Nephron (organoid): ENCODE results near the gene CYP3A5.

Experiments
- H3K27ac Mint-ChIP-seq, 3 experiments: 2 replicates each; pipeline ENCODE4 v1.8.0; 2020; ENCODE audit warnings: mixed read lengths in 3 of 3, mild to moderate bottlenecking in 2 of 3, moderate library complexity in 1 of 3
- H3K27me3 Mint-ChIP-seq: 2 replicates; pipeline ENCODE4 v1.8.0; 2021; ENCODE audit warnings: low read depth, mild to moderate bottlenecking, moderate library complexity, mixed read lengths
- H3K36me3 Mint-ChIP-seq: 2 replicates; pipeline ENCODE4 v1.8.0; 2020; ENCODE audit warnings: low read depth, mixed read lengths
- H3K4me1 Mint-ChIP-seq: 2 replicates; pipeline ENCODE4 v1.8.0; 2020; ENCODE audit warnings: mixed read lengths
- H3K4me3 Mint-ChIP-seq, 3 experiments: 2 replicates each; pipeline ENCODE4 v1.8.0; 2020; ENCODE audit warnings: mild to moderate bottlenecking in 3 of 3, mixed read lengths in 3 of 3, moderate library complexity in 2 of 3
- H3K9me3 Mint-ChIP-seq: 2 replicates; pipeline ENCODE4 v1.8.0; 2020; ENCODE audit warnings: mixed read lengths
- TF ChIP-seq, protein P1 (sequence below), 3 experiments: fragments of 200-600 bp; sonication (generic); IDR thresholded peaks; one replicate each; pipeline ENCODE4 v1.5.0; 2021; ENCODE audit warnings: antibody characterized with exemption in 3 of 3; ENCODE audit not compliant: unreplicated experiment in 3 of 3

The CYP3A5 gene

DNA sequence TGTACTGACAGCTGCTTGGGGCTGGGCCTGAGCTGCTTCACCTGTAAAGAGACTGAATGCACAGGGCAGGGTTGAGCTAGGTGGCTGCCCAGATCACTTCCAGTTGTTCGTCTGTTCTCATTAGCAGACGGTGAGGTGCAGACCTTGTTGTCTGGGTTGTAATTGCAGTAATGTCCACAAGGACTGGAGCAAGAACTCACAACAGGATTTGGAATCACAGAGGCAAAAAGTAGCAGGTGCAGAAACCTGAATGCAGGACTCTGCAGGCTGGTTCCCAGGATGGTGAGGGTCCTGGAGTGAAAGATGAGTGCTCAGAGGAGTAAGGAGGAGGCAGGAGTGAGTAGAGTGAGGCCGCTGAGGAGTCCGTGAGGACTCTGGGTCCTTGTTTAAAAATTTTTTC is 53.8 kb downstream of the CYP3A5 start:
- no peak overlapping the region for H3K4me3 Mint-ChIP-seq
- H3K27ac Mint-ChIP-seq, result no peak overlapping the region
- no peaks in the 10 kb centered on the region for H3K9me3 Mint-ChIP-seq
- no peaks in the 10 kb centered on the region for H3K4me1 Mint-ChIP-seq
- H3K36me3 Mint-ChIP-seq, result peaks cover 78% of the 10 kb centered on the region
- no peaks in the 10 kb centered on the region for H3K27me3 Mint-ChIP-seq
- TF ChIP-seq, protein P1, sequence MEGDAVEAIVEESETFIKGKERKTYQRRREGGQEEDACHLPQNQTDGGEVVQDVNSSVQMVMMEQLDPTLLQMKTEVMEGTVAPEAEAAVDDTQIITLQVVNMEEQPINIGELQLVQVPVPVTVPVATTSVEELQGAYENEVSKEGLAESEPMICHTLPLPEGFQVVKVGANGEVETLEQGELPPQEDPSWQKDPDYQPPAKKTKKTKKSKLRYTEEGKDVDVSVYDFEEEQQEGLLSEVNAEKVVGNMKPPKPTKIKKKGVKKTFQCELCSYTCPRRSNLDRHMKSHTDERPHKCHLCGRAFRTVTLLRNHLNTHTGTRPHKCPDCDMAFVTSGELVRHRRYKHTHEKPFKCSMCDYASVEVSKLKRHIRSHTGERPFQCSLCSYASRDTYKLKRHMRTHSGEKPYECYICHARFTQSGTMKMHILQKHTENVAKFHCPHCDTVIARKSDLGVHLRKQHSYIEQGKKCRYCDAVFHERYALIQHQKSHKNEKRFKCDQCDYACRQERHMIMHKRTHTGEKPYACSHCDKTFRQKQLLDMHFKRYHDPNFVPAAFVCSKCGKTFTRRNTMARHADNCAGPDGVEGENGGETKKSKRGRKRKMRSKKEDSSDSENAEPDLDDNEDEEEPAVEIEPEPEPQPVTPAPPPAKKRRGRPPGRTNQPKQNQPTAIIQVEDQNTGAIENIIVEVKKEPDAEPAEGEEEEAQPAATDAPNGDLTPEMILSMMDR (IDR thresholded peaks at IDR 0.05; ENCODE audit: unreplicated experiment in 3 of 3), result no peak

DNA sequence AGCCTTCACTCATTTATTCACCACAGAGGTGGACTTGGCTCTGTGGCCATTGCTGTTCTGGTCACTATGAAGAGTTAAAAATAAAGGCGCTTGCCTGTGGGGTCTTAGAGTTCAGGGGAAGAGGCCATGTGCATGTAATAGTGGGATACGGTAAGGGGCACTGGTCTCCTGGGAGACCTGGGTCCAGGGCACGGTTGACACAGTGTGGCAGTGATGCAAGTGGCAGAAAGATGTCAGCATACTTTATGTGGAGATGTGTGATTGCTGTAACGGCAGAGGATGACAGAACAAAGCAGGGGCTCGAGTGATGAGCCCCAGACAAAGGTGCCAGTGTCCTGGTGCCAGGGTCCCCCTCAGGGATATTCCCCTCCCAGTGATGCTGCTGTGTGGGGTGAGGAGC is 54.5 kb downstream of the CYP3A5 start:
- no peak overlapping the region for H3K4me3 Mint-ChIP-seq
- no peaks in the 10 kb centered on the region for H3K4me1 Mint-ChIP-seq
- no peak overlapping the region for H3K27ac Mint-ChIP-seq
- TF ChIP-seq, protein P1 (IDR thresholded peaks at IDR 0.05; ENCODE audit: unreplicated experiment in 3 of 3), result no peak
- no peaks in the 10 kb centered on the region for H3K9me3 Mint-ChIP-seq
- H3K36me3 Mint-ChIP-seq, result peaks cover 78% of the 10 kb centered on the region
- no peaks in the 10 kb centered on the region for H3K27me3 Mint-ChIP-seq

DNA sequence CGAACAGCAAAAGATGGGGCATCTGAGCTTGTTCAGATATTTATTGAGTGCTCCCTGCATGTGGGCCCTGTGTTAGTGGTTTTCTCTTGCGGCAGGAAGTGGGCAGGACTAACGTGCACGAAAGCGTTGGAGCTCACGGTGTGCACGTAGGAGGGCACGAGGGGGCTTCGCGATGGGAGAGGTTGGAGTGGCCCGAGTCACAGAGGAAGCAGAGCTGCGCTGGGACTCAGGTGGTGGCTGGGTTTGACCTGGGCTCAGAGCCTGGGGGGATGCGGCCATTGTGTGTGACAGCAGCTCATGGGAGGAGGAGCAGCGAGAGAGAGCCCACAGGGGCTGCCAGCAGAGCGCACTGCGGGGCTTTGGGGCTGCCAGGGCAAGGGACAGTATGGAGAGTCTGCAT is 55.3 kb downstream of the CYP3A5 start:
- no peaks in the 10 kb centered on the region for H3K9me3 Mint-ChIP-seq
- peaks cover 79% of the 10 kb centered on the region for H3K36me3 Mint-ChIP-seq
- TF ChIP-seq, protein P1 (IDR thresholded peaks at IDR 0.05; ENCODE audit: unreplicated experiment in 3 of 3), result no peak

DNA sequence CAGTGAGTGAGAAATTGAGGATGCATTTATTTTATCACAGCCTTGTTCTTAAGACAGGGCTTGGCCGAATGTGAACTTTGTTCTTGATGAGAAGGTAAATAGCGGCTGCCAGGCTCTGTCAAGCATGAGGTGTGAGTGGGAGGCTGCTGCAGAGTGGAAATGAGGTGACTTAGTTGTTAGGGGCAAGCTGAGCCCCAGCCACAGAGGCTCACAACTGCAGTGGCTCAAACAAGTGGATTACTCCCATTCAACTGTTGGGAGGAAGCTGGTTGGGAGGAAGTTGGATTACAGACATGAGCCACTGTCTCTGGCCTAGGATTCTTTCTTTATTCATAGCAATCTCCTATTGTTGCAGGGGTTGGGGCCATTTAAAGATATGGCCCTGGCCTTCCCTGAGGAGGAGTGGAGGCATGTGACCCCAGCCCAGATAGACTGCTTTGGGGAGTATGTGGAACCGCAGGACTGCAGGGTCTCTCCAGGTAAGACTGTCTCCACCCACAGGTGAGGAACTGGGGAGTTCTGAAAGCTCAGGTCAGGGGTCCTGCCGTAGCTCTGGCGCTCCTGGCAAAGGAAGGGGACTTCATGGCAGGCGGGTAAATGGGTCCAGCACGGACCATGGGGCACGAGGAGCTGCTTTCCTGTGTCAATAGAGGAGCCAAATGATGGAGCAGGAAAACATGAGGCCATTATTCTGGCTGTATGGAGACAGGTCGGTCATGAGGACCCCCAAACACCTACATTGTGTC is 55.9 kb downstream of the CYP3A5 start:
- no peak overlapping the region for H3K27ac Mint-ChIP-seq
- TF ChIP-seq, protein P1 (IDR thresholded peaks at IDR 0.05; ENCODE audit: unreplicated experiment in 3 of 3), result no peak
- H3K4me1 Mint-ChIP-seq, result peaks cover 4% of the 10 kb centered on the region
- no peaks in the 10 kb centered on the region for H3K27me3 Mint-ChIP-seq
- no peaks in the 10 kb centered on the region for H3K9me3 Mint-ChIP-seq
- no peak overlapping the region for H3K4me3 Mint-ChIP-seq
- peaks cover 80% of the 10 kb centered on the region for H3K36me3 Mint-ChIP-seq

More for the DNA sequence above, 55.3 kb downstream of the CYP3A5 start:
- Mint-ChIP-seq H3K27me3 (no peaks in the 10 kb centered on the region), H3K4me1 (no peaks in the 10 kb centered on the region), H3K27ac (no peak overlapping the region), H3K4me3 (no peak overlapping the region)

DNA sequence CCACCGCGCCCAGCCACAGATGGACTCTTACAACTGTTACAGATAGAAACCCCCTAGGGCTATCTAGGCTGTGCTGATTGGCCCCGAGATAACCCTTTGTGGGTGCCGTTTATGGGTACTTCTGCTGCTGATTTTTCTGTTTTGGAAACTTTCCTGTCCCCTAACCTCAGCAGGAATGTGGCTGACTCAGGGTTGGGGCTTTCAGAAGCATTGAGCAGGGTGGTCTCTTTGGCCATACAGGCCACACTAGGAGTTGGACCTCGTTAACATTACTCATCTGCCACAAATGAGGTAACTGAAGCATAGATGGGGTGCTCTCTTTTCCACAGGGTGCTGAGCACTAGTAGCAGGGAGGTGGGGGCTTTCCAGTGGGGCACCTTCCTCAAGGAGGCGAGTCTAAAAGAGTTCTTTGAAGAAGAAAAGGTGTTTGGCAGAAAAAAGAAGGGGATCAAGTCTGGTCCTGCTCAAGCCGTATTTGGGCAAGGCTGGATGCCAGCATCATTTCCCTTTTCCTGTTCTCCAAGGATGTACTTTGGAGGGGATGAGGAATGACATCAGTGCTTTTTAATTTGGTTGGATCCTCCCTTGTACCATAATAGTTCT is 56.6 kb downstream of the CYP3A5 start:
- Mint-ChIP-seq H3K4me3 (no peak overlapping the region), H3K4me1 (peaks cover 11% of the 10 kb centered on the region), H3K9me3 (no peaks in the 10 kb centered on the region), H3K36me3 (peaks cover 78% of the 10 kb centered on the region), H3K27me3 (no peaks in the 10 kb centered on the region), H3K27ac (no peak overlapping the region)
- TF ChIP-seq, protein P1 (IDR thresholded peaks at IDR 0.05; ENCODE audit: unreplicated experiment in 3 of 3), result no peak

DNA sequence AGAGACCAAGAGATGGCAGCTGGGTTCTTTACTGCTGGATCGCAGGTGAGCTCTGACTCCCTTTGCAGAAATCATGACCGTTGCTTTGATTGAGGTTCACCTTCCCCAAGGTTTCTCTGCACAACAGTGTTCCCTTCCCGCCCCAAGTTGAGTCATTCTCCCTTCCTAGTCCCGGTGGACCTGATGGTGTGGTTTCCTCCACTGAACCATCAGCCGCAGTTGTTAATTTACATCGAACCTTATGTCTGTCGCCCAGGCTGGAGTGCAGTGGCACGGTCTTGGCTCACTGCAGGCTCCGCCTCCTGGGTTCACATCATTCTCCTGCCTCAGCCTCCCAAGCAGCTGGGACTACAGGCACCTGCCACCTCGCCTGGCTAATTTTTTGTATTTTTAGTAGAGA is 57.2 kb downstream of the CYP3A5 start:
- peaks cover 77% of the 10 kb centered on the region for H3K36me3 Mint-ChIP-seq
- peaks cover 17% of the 10 kb centered on the region for H3K4me1 Mint-ChIP-seq
- no peak overlapping the region for H3K27ac Mint-ChIP-seq
- H3K9me3 Mint-ChIP-seq, result no peaks in the 10 kb centered on the region
- no peaks in the 10 kb centered on the region for H3K27me3 Mint-ChIP-seq
- H3K4me3 Mint-ChIP-seq, result no peak overlapping the region
- TF ChIP-seq, protein P1 (IDR thresholded peaks at IDR 0.05; ENCODE audit: unreplicated experiment in 3 of 3), result no peak
